ENCODE measurements around the gene RTN4RL2.

RTN4RL2 gene

DNA sequence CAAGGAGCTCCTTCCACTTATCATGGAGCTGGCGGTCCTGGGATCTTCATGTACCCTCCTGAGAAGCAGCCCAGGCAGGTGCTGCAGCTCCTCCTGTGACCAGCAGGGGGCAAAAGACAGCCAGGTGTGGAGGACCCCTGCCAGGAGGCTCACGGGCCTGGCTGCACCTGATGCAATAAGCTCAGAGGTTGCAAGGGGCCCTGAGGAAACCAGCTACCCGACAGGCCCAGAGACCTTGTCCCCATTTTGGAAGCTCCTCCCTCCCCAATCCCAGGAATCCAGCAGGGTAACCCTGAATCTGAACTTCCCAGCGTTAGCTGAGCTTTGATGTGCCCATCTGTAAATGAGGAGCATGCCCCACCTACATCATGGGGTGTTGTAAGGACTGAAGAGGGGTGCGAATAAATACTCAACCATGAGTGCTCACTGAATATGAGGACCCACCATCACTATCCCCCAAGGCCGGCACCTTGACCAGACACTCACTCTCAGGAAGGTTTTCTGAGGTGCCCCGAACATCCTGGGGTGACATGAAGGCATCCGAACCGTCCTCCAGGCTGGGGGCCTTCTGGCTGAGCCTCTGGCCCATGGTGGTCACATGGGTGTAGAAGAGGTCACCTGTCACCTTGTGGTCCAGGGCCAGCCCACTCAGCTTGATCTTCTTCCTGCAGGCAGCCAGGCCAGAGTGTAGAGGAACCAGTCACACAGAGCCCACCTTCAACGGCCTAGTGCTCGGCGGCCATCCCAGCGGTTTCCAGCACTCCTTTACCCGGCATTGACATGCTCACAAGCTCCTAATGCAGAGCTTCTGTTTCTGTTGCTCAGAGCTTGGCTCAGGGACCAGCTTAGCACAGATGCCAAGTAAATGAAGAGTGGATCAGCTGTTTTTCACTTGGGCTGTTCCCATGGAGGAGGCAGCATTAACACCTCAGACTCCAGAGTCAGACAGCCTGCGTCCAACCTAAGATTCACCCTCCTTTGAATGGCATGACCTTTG lies 33.5 kb downstream of the RTN4RL2 start:
- DNase-seq (ENCODE audit: low spot score in 2 of 2): peak; percentile 50 to 65
- Mint-ChIP-seq H3K4me3 (no peak overlapping the region), H3K27ac (ENCODE audit: low read depth) (no peak overlapping the region), H3K4me1 (no peaks in the 10 kb centered on the region), H3K9me3 (no peaks in the 10 kb centered on the region), H3K36me3 (ENCODE audit: insufficient read depth) (peaks cover 4% of the 10 kb centered on the region), H3K27me3 (no peaks in the 10 kb centered on the region)
- peak; percentile 68 for ATAC-seq (replicated peaks; ENCODE audit: extremely low read depth, poor library complexity, severe bottlenecking)

DNA sequence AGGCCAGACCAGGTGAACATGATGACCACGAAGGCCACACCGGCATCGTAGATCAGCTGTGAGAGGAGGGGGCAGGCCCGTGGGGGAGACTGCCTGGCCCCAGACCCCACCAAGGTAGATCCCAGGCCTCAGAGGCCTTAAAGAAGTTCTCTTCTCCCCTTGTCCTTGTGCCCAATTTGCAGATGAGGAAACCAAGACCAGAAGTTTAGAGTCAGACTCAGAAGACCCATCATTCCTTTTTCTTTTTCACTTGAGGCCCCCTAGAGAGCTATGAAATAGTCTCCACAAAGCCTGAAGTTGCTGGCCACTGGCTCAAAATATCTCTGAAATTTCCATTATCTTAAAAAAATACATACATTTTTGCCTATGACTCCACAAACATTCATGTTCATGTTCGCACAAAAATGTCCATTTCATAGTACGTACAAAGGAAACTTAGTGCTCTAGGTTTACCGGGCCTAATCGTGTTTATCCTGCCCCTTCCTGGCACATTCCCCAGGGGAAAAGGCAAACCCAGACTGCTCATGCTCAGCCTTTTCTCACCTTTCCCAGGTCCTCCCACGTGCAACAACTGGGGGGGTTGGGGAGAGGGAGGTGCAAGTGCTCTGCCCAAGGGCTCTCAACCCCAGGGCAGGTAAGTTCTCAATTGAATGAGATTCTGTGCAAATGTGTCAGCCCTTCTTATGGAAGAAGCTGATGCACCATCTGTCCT lies 35.9 kb downstream of the RTN4RL2 start:
- Mint-ChIP-seq H3K36me3 (ENCODE audit: insufficient read depth) (peaks cover 2% of the 10 kb centered on the region), H3K27me3 (no peaks in the 10 kb centered on the region), H3K4me3 (no peak overlapping the region), H3K9me3 (no peaks in the 10 kb centered on the region), H3K27ac (ENCODE audit: low read depth) (no peak overlapping the region), H3K4me1 (no peaks in the 10 kb centered on the region)
- ATAC-seq (replicated peaks; ENCODE audit: extremely low read depth, poor library complexity, severe bottlenecking) (no peak), DNase-seq (ENCODE audit: low spot score in 2 of 2) (no peak)

DNA sequence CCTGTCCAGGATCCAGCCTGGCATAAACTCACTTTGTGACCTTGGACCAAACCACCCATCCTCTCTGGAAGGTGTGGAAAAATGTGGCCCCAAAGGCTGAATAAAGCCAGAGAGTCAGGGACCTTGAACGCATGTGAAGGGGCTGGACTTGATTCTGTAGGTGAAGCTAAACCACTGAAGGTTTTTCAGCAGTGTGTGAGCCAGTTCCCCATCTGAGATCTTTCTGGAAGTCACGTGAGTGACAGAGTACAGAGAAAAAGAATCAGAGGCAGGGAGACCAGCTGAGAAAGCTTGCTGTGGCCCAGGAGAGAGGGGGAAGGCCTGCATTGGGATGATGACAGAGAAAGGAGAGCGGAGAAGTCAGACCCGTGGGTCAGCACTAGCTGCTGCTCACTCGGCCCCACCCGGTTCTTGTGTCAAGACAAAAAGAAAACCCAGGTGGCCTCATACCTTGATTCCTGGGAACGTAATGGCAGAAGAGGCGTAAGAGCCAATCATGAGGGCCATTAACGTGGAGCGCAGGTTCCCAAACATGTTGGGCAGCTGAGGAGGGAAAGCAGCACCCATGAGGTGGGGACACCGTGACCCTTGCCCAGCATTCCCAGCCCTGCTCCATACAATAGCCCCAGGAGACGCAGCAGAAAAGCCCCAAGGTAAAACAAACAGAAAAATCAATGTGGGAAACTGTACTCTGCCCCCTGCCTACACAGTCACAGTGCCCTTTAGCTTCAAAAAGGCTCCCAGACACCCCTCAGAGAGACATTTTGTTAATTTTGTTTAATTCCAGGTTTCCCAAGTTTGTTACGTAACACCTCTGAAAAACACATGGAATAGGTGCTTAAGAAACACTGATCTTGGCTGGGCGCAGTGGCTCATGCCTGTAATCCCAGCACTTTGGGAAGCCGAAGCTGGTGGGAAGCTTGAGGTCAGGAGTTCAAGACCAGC lies 37.2 kb downstream of the RTN4RL2 start:
- DNase-seq (ENCODE audit: low spot score in 2 of 2): no peak
- H3K4me1 Mint-ChIP-seq: no peaks in the 10 kb centered on the region
- no peaks in the 10 kb centered on the region for H3K9me3 Mint-ChIP-seq
- no peak for ATAC-seq (replicated peaks; ENCODE audit: extremely low read depth, poor library complexity, severe bottlenecking)
- H3K36me3 Mint-ChIP-seq (ENCODE audit: insufficient read depth): peaks cover 2% of the 10 kb centered on the region
- H3K27me3 Mint-ChIP-seq: no peaks in the 10 kb centered on the region
- no peak overlapping the region for H3K4me3 Mint-ChIP-seq
- H3K27ac Mint-ChIP-seq (ENCODE audit: low read depth): no peak overlapping the region

GRCh38 chr11:57498540-57498939 lies 38.2 kb downstream of the RTN4RL2 start:
- Mint-ChIP-seq H3K4me1 (no peaks in the 10 kb centered on the region), H3K9me3 (no peaks in the 10 kb centered on the region), H3K27ac (ENCODE audit: low read depth) (no peak overlapping the region), H3K4me3 (no peak overlapping the region), H3K36me3 (ENCODE audit: insufficient read depth) (peaks cover 2% of the 10 kb centered on the region), H3K27me3 (no peaks in the 10 kb centered on the region)
- ATAC-seq (replicated peaks; ENCODE audit: extremely low read depth, poor library complexity, severe bottlenecking): no peak
- DNase-seq (ENCODE audit: low spot score in 2 of 2): no peak

- H3K27ac Mint-ChIP-seq (ENCODE audit: low read depth): no peak overlapping the region
- H3K27me3 Mint-ChIP-seq: no peaks in the 10 kb centered on the region
- no peaks in the 10 kb centered on the region for H3K9me3 Mint-ChIP-seq
- DNase-seq (ENCODE audit: low spot score in 2 of 2) (no peak), ATAC-seq (replicated peaks; ENCODE audit: extremely low read depth, poor library complexity, severe bottlenecking) (no peak)
- peaks cover 2% of the 10 kb centered on the region for H3K36me3 Mint-ChIP-seq (ENCODE audit: insufficient read depth)
- no peak overlapping the region for H3K4me3 Mint-ChIP-seq
- H3K4me1 Mint-ChIP-seq: no peaks in the 10 kb centered on the region
Observed at GRCh38 chr11:57499413-57499982, 39.2 kb downstream of the RTN4RL2 start.

- H3K36me3 Mint-ChIP-seq (ENCODE audit: insufficient read depth): peaks cover 2% of the 10 kb centered on the region
- no peaks in the 10 kb centered on the region for H3K4me1 Mint-ChIP-seq
- no peak overlapping the region for H3K27ac Mint-ChIP-seq (ENCODE audit: low read depth)
- no peak for ATAC-seq (replicated peaks; ENCODE audit: extremely low read depth, poor library complexity, severe bottlenecking)
- no peak for DNase-seq (ENCODE audit: low spot score in 2 of 2)
- no peaks in the 10 kb centered on the region for H3K27me3 Mint-ChIP-seq
- no peak overlapping the region for H3K4me3 Mint-ChIP-seq
- no peaks in the 10 kb centered on the region for H3K9me3 Mint-ChIP-seq
Observed at GRCh38 chr11:57499983-57500461, 39.7 kb downstream of the RTN4RL2 start.

- H3K4me1 Mint-ChIP-seq: no peaks in the 10 kb centered on the region
- ATAC-seq (replicated peaks; ENCODE audit: extremely low read depth, poor library complexity, severe bottlenecking) (no peak), DNase-seq (ENCODE audit: low spot score in 2 of 2) (no peak)
- peaks cover 2% of the 10 kb centered on the region for H3K36me3 Mint-ChIP-seq (ENCODE audit: insufficient read depth)
- no peak overlapping the region for H3K4me3 Mint-ChIP-seq
- H3K27me3 Mint-ChIP-seq: no peaks in the 10 kb centered on the region
- no peak overlapping the region for H3K27ac Mint-ChIP-seq (ENCODE audit: low read depth)
- H3K9me3 Mint-ChIP-seq: no peaks in the 10 kb centered on the region
Observed at GRCh38 chr11:57500515-57500914, 40.2 kb downstream of the RTN4RL2 start.

- H3K36me3 Mint-ChIP-seq (ENCODE audit: insufficient read depth): peaks cover under 1% of the 10 kb centered on the region
- no peaks in the 10 kb centered on the region for H3K4me1 Mint-ChIP-seq
- no peak overlapping the region for H3K27ac Mint-ChIP-seq (ENCODE audit: low read depth)
- no peaks in the 10 kb centered on the region for H3K27me3 Mint-ChIP-seq
- H3K9me3 Mint-ChIP-seq: no peaks in the 10 kb centered on the region
- no peak for ATAC-seq (replicated peaks; ENCODE audit: extremely low read depth, poor library complexity, severe bottlenecking)
- DNase-seq (ENCODE audit: low spot score in 2 of 2): no peak
- H3K4me3 Mint-ChIP-seq: no peak overlapping the region
Observed at GRCh38 chr11:57500926-57501325, 40.6 kb downstream of the RTN4RL2 start.

GRCh38 chr11:57501953-57502352 lies 41.6 kb downstream of the RTN4RL2 start:
- Mint-ChIP-seq H3K27me3 (no peaks in the 10 kb centered on the region), H3K27ac (ENCODE audit: low read depth) (no peak overlapping the region), H3K36me3 (ENCODE audit: insufficient read depth) (no peaks in the 10 kb centered on the region), H3K9me3 (no peaks in the 10 kb centered on the region), H3K4me1 (no peaks in the 10 kb centered on the region), H3K4me3 (no peak overlapping the region)
- no peak for ATAC-seq (replicated peaks; ENCODE audit: extremely low read depth, poor library complexity, severe bottlenecking)
- DNase-seq (ENCODE audit: low spot score in 2 of 2): no peak

- Mint-ChIP-seq H3K4me3 (no peak overlapping the region), H3K4me1 (no peaks in the 10 kb centered on the region), H3K9me3 (no peaks in the 10 kb centered on the region), H3K27me3 (no peaks in the 10 kb centered on the region), H3K27ac (ENCODE audit: low read depth) (peak overlapping the region; percentile 35), H3K36me3 (ENCODE audit: insufficient read depth) (no peaks in the 10 kb centered on the region)
- DNase-seq (ENCODE audit: low spot score in 2 of 2) (no peak), ATAC-seq (replicated peaks; ENCODE audit: extremely low read depth, poor library complexity, severe bottlenecking) (no peak)
Observed at GRCh38 chr11:57502376-57502775, 42.0 kb downstream of the RTN4RL2 start.

DNA sequence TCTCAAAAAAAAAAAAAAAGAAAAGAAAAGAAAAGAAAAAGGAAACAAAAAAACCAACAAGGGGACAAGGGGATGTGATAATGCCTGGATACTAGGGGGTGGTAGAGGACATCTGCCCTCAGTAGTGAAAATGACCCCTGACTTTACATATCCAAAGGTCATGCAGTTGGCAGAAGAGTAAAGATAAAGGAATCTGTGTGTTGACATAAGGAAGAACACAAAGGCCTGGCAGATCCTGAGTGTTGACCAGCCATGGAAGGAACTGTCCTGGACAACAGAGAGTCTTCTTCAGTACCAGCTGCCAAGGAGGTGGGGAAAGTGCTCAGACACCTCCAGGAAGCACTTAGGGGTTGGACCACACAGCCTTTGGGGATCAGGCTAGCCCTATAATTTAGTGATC lies 42.5 kb downstream of the RTN4RL2 start:
- peak overlapping the region; percentile 35 for H3K27ac Mint-ChIP-seq (ENCODE audit: low read depth)
- H3K9me3 Mint-ChIP-seq: no peaks in the 10 kb centered on the region
- no peaks in the 10 kb centered on the region for H3K27me3 Mint-ChIP-seq
- H3K4me3 Mint-ChIP-seq: no peak overlapping the region
- ATAC-seq (replicated peaks; ENCODE audit: extremely low read depth, poor library complexity, severe bottlenecking) (no peak), DNase-seq (ENCODE audit: low spot score in 2 of 2) (no peak)
- H3K4me1 Mint-ChIP-seq: no peaks in the 10 kb centered on the region
- H3K36me3 Mint-ChIP-seq (ENCODE audit: insufficient read depth): no peaks in the 10 kb centered on the region

DNA sequence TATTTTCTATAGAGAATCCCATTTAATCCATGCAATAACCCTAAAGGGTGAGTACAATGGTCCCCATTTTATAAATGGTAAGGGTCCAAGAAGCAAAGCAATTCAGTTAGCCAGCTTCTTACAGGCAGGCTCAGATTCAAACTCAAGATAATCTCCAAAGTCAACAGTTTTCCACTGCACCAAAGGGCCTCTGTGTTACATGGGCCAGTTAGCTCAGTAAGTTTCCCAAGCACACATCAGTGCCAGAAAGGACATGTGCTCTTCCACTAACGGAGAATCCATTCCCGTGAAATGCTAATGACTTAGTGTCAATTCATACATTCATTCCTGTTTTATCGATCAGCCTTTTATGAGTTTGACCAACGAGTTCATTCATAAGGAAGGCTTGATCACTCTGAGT lies 44.2 kb downstream of the RTN4RL2 start:
- DNase-seq (ENCODE audit: low spot score in 2 of 2) (no peak), ATAC-seq (replicated peaks; ENCODE audit: extremely low read depth, poor library complexity, severe bottlenecking) (no peak)
- no peaks in the 10 kb centered on the region for H3K4me1 Mint-ChIP-seq
- no peak overlapping the region for H3K4me3 Mint-ChIP-seq
- H3K9me3 Mint-ChIP-seq: no peaks in the 10 kb centered on the region
- no peaks in the 10 kb centered on the region for H3K27me3 Mint-ChIP-seq
- no peak overlapping the region for H3K27ac Mint-ChIP-seq (ENCODE audit: low read depth)
- H3K36me3 Mint-ChIP-seq (ENCODE audit: insufficient read depth): no peaks in the 10 kb centered on the region

All from central memory CD8-positive, alpha-beta T cell (primary cell).